ENCODE results near the gene GGT6. TPM values are rescaled to one million over a fixed set of nuclear protein-coding genes. Genes with fewer than 3 reads are reported as not detected.
"Not testable (repeated sequence)": the region's sequence is repeated elsewhere in the genome, so short reads cannot be mapped to it uniquely, and the experiment has no call there.

Gene GGT6
- total RNA-seq, 4 donors from 2014 or later: 64.6 to 187 (median 134) TPM

- WGBS: 62% methylated on average over 11 of the region's 12 CpGs
- H3K36me3 ChIP-seq: no peaks in the 10 kb centered on the region
- H3K27me3 ChIP-seq: no peaks in the 10 kb centered on the region
- H3K27ac ChIP-seq: no peak overlapping the region
- TF ChIP-seq EP300 (IDR thresholded peaks at IDR 0.05): no peak
- TF ChIP-seq POLR2AphosphoS5 (IDR thresholded peaks at IDR 0.05): no peak
- no peak for TF ChIP-seq CTCF (IDR thresholded peaks at IDR 0.05)
- TF ChIP-seq POLR2A (IDR thresholded peaks at IDR 0.05): no peak
- DNase-seq (ENCODE audit: low spot score in 2 of 2): no peak
- peaks cover 11% of the 10 kb centered on the region for H3K4me1 ChIP-seq
- H3K4me3 ChIP-seq: no peak overlapping the region
- H3K9me3 ChIP-seq: no peaks in the 10 kb centered on the region
These were observed 45.4 kb upstream of the GGT6 start for GRCh38 chr17:4605826-4606225.

GRCh38 chr17:4604736-4605135 lies 44.4 kb upstream of the GGT6 start:
- H3K27ac ChIP-seq; H3K9me3 ChIP-seq; H3K27me3 ChIP-seq; H3K36me3 ChIP-seq; DNase-seq (ENCODE audit: low spot score in 2 of 2); H3K4me3 ChIP-seq: not testable (repeated sequence)
- 72% methylated on average over 10 of the region's 11 CpGs for whole genome bisulfite sequencing
- H3K4me1 ChIP-seq: peaks cover 14% of the 10 kb centered on the region

- Histone ChIP-seq H3K4me1 (peaks cover 19% of the 10 kb centered on the region), H3K4me3 (no peak overlapping the region), H3K27ac (no peak overlapping the region), H3K36me3 (no peaks in the 10 kb centered on the region), H3K9me3 (no peaks in the 10 kb centered on the region), H3K27me3 (peaks cover 4% of the 10 kb centered on the region)
- WGBS: 47% methylated on average over 16 of the region's 18 CpGs
- DNase-seq (ENCODE audit: low spot score in 2 of 2): peak in 1 of 2 donors; percentile 62
- TF ChIP-seq POLR2A (IDR thresholded peaks at IDR 0.05) (no peak), EP300 (IDR thresholded peaks at IDR 0.05) (no peak), CTCF (IDR thresholded peaks at IDR 0.05) (no peak), POLR2AphosphoS5 (IDR thresholded peaks at IDR 0.05) (no peak)
These were observed 43.8 kb upstream of the GGT6 start for GRCh38 chr17:4604111-4604644.

DNA sequence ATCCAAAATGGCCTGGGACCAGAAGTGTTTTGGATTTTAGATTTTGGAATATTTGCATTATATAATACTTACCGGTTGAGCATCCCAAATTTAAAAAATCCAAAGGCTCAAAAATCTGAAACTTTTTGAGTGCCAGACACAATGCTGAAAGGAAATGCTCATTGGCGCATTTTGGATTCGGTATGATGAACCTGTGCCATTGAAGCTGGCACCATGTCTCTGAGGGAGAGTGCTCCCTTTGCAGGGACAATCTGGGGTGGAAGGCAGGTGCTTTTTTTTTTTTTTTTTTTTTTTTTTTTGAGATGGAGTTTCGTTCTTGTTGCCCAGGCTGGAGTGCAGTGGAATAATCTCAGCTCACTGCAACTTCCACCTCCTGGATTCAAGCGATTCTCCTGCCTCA lies 41.7 kb upstream of the GGT6 start:
- Histone ChIP-seq H3K4me3 (no peak overlapping the region), H3K27ac (no peak overlapping the region), H3K9me3 (no peaks in the 10 kb centered on the region), H3K36me3 (no peaks in the 10 kb centered on the region), H3K27me3 (peaks cover 6% of the 10 kb centered on the region), H3K4me1 (peaks cover 21% of the 10 kb centered on the region)
- TF ChIP-seq POLR2AphosphoS5 (IDR thresholded peaks at IDR 0.05) (no peak), EP300 (IDR thresholded peaks at IDR 0.05) (no peak), CTCF (IDR thresholded peaks at IDR 0.05) (no peak), POLR2A (IDR thresholded peaks at IDR 0.05) (no peak)
- WGBS: 77% methylated on average over 5 of the region's 5 CpGs
- no peak for DNase-seq (ENCODE audit: low spot score in 2 of 2)

GRCh38 chr17:4601326-4601725 lies 40.9 kb upstream of the GGT6 start:
- Histone ChIP-seq H3K4me1 (peaks cover 21% of the 10 kb centered on the region), H3K27ac (no peak overlapping the region)
- WGBS: 93% methylated on average over 4 of the region's 4 CpGs

More at GRCh38 chr17:4601326-4601725, 40.9 kb upstream of the GGT6 start:
- TF ChIP-seq POLR2A (IDR thresholded peaks at IDR 0.05): no peak
- no peak for TF ChIP-seq POLR2AphosphoS5 (IDR thresholded peaks at IDR 0.05)
- TF ChIP-seq CTCF (IDR thresholded peaks at IDR 0.05): no peak
- TF ChIP-seq EP300 (IDR thresholded peaks at IDR 0.05): no peak
- no peaks in the 10 kb centered on the region for H3K9me3 ChIP-seq
- DNase-seq (ENCODE audit: low spot score in 2 of 2): no peak
- H3K27me3 ChIP-seq: peaks cover 6% of the 10 kb centered on the region
- H3K4me3 ChIP-seq: no peak overlapping the region
- no peaks in the 10 kb centered on the region for H3K36me3 ChIP-seq
